GM13976 (cell line): ENCODE results near the gene RSRC2.
"Not testable (repeated sequence)": the region's sequence is repeated elsewhere in the genome, so short reads cannot be mapped to it uniquely, and the experiment has no call there.

Source experiments
- DNase-seq: peaks from one replicate; pipeline ENCODE4 v3.0.0; 2012; ENCODE audit warnings: low spot score
- CTCF ChIP-seq: IDR thresholded peaks from 2 replicates; pipeline ENCODE4 v1.5.1; 2012; ENCODE audit warnings: borderline replicate concordance, mild to moderate bottlenecking; ENCODE audit not compliant: insufficient read depth; ENCODE audit errors: extremely low read depth, missing control alignments, control extremely low read depth
- in situ Hi-C: fragments of 300-500 bp; cut with MboI; formaldehyde crosslinking; loops from one replicate; pipeline ENCODE4 v1.12.0; 2022; ENCODE audit warnings: low sequenced_read_pairs, mixed read lengths, inconsistent platforms; ENCODE audit not compliant: unreplicated experiment

The RSRC2 gene

GRCh38 chr12:122526683-122527477, at the start of gene RSRC2, which contains the start of gene KNTC1:
Gene RSRC2, minus strand, starts transcription at chr12:122526936. Its CDS starts 83 bp downstream, at chr12:122526853.
Gene KNTC1, plus strand, starts transcription at chr12:122527249. Its CDS starts 2,815 bp downstream, at chr12:122530064.
- in situ Hi-C loops, result no loop called here
- TF ChIP-seq CTCF, result no peak
- peak; percentile 95 for DNase-seq

- in situ Hi-C loops, result no loop called here
- TF ChIP-seq CTCF, result no peak
- no peak for DNase-seq
Observed at GRCh38 chr12:122571821-122572220, 45.1 kb upstream of the RSRC2 start.

- in situ Hi-C loops, result not testable (repeated sequence)
Observed at GRCh38 chr12:122570006-122570405, 43.3 kb upstream of the RSRC2 start.

GRCh38 chr12:122569288-122569687, 42.6 kb upstream of the RSRC2 start:
- no peak for TF ChIP-seq CTCF
- in situ Hi-C loops, result no loop called here
- DNase-seq, result no peak

More at GRCh38 chr12:122570006-122570405, 43.3 kb upstream of the RSRC2 start:
- DNase-seq, result not testable (repeated sequence)

- DNase-seq, in situ Hi-C loops: not testable (repeated sequence)
Observed at GRCh38 chr12:122566816-122567215, 40.1 kb upstream of the RSRC2 start.

- DNase-seq, result no peak
- TF ChIP-seq CTCF, result no peak
- in situ Hi-C loops, result no loop called here
Observed at GRCh38 chr12:122563361-122563760, 36.6 kb upstream of the RSRC2 start.

- no peak for TF ChIP-seq CTCF
- no peak for DNase-seq
- in situ Hi-C loops, result no loop called here
Observed at GRCh38 chr12:122560138-122560537, 33.4 kb upstream of the RSRC2 start.
